Smooth muscle cell (in vitro differentiated cells): ENCODE results near the gene EOGT. TPM values are rescaled to one million over a fixed set of nuclear protein-coding genes. Genes with fewer than 3 reads are reported as not detected.

Experiments
- DNase-seq: peaks from one replicate; lab custom pipeline; 2025; ENCODE audit not compliant: unreplicated experiment; lab: John Stamatoyannopoulos, UW
- H2AFZ ChIP-seq: fragments of 200-600 bp; sonication (generic); 2 replicates; pipeline ENCODE4 v1.6.0; 2016; ENCODE audit warnings: antibody characterized with exemption, low read depth, mild to moderate bottlenecking
- H3F3A ChIP-seq: fragments of 200-600 bp; sonication (generic); 2 replicates; pipeline ENCODE4 v1.6.0; 2017; ENCODE audit warnings: antibody characterized with exemption, low read depth
- H3K27ac ChIP-seq: fragments of 200-600 bp; sonication (generic); 2 replicates; pipeline ENCODE4 v1.5.1; 2016; ENCODE audit warnings: low read depth, mild to moderate bottlenecking
- H3K27me3 ChIP-seq: fragments of 200-600 bp; sonication (generic); 2 replicates; pipeline ENCODE4 v1.6.1; 2016; ENCODE audit warnings: low read depth, mild to moderate bottlenecking
- H3K36me3 ChIP-seq: fragments of 200-600 bp; sonication (generic); 2 replicates; pipeline ENCODE4 v1.5.1; 2016; ENCODE audit warnings: low read depth
- H3K4me1 ChIP-seq: fragments of 200-600 bp; sonication (generic); 2 replicates; pipeline ENCODE4 v1.5.1; 2016; ENCODE audit warnings: low read depth
- H3K4me2 ChIP-seq: fragments of 200-600 bp; sonication (generic); 2 replicates; pipeline ENCODE4 v1.6.0; 2016; ENCODE audit warnings: mild to moderate bottlenecking
- H3K4me3 ChIP-seq: fragments of 200-600 bp; sonication (generic); 2 replicates; pipeline ENCODE4 v1.5.1; 2016; ENCODE audit warnings: mild to moderate bottlenecking
- H3K79me2 ChIP-seq: fragments of 200-600 bp; sonication (generic); 2 replicates; pipeline ENCODE4 v1.6.0; 2016; ENCODE audit warnings: low read depth, mild to moderate bottlenecking
- H3K9ac ChIP-seq: fragments of 200-600 bp; sonication (generic); 2 replicates; pipeline ENCODE4 v1.6.0; 2016; ENCODE audit warnings: low read depth
- H3K9me3 ChIP-seq: fragments of 200-600 bp; sonication (generic); replicated peaks from 2 replicates; pipeline ENCODE4 v1.5.1; 2016; ENCODE audit warnings: low read depth
- H4K20me1 ChIP-seq: fragments of 200-600 bp; sonication (generic); 2 replicates; pipeline ENCODE4 v1.6.0; 2016; ENCODE audit warnings: low read depth
- CTCF ChIP-seq: fragments of 200-600 bp; sonication (generic); IDR thresholded peaks from 2 replicates; pipeline ENCODE4 v1.5.1; 2017; ENCODE audit warnings: borderline replicate concordance, mild to moderate bottlenecking, antibody characterized with exemption; ENCODE audit not compliant: insufficient read depth, poor library complexity, severe bottlenecking
- WGBS: methylation state at CpG from one replicate; pipeline ENCODE4 v1.1.7; 2016; ENCODE audit warnings: low lambda C conversion rate; 5-methylcytosine and 5-hydroxymethylcytosine counted together
- polyA plus RNA-seq: library from polyadenylated mRNA; unstranded; fragments of >200 nt; fragmentation: Nextera tagmentation; extraction: Ambion mirVana; gene quantifications from 2 replicates; pipeline ENCODE4 v1.2.1, GENCODE V29; 2016
- total RNA-seq: library from RNA; depleted of rRNA; stranded (reverse); fragments of >200 nt; gene quantifications from 2 replicates; pipeline ENCODE4 v1.2.3, GENCODE V29; 2014

The EOGT gene
- total and polyA plus RNA-seq, 2 experiments from 2014 or later: 21.2 to 30.6 TPM

GRCh38 chr3:68977486-68978167, 35.9 kb downstream of the EOGT start:
- TF ChIP-seq CTCF: no peak
- 70% methylated on average over 8 of the region's 8 CpGs for WGBS
- peaks cover 28% of the 10 kb centered on the region for H3K36me3 ChIP-seq

GRCh38 chr3:68974711-68975110, 38.8 kb downstream of the EOGT start:
- TF ChIP-seq CTCF: no peak
- no peak overlapping the region for H2AFZ ChIP-seq
- no peak overlapping the region for H3K9ac ChIP-seq
- H3K27me3 ChIP-seq: peaks cover 8% of the 10 kb centered on the region
- no peaks in the 10 kb centered on the region for H4K20me1 ChIP-seq
- H3K27ac ChIP-seq: no peak overlapping the region
- no peak overlapping the region for H3K4me3 ChIP-seq
- H3K4me1 ChIP-seq: no peaks in the 10 kb centered on the region
- no peaks in the 10 kb centered on the region for H3K9me3 ChIP-seq
- no peaks in the 10 kb centered on the region for H3K79me2 ChIP-seq
- H3K4me2 ChIP-seq: no peak overlapping the region
- 93% methylated on average over 5 of the region's 5 CpGs for WGBS
- H3F3A ChIP-seq: no peaks in the 10 kb centered on the region
- DNase-seq: no peak
- peaks cover 11% of the 10 kb centered on the region for H3K36me3 ChIP-seq

More at GRCh38 chr3:68977486-68978167, 35.9 kb downstream of the EOGT start:
- H3K27ac ChIP-seq: no peak overlapping the region
- H3K9me3 ChIP-seq: no peaks in the 10 kb centered on the region
- H3K9ac ChIP-seq: no peak overlapping the region
- H3K4me3 ChIP-seq: no peak overlapping the region
- no peaks in the 10 kb centered on the region for H4K20me1 ChIP-seq
- no peaks in the 10 kb centered on the region for H3K79me2 ChIP-seq
- no peaks in the 10 kb centered on the region for H3K4me1 ChIP-seq
- H3K4me2 ChIP-seq: no peak overlapping the region
- H3F3A ChIP-seq: no peaks in the 10 kb centered on the region
- H2AFZ ChIP-seq: no peak overlapping the region
- H3K27me3 ChIP-seq: no peaks in the 10 kb centered on the region
- no peak for DNase-seq

- no peaks in the 10 kb centered on the region for H3K4me1 ChIP-seq
- no peak overlapping the region for H3K27ac ChIP-seq
- H2AFZ ChIP-seq: no peak overlapping the region
- no peaks in the 10 kb centered on the region for H3K9me3 ChIP-seq
- H3F3A ChIP-seq: no peaks in the 10 kb centered on the region
- 79% methylated on average over 7 of the region's 7 CpGs for WGBS
- no peaks in the 10 kb centered on the region for H3K79me2 ChIP-seq
- TF ChIP-seq CTCF: no peak
- H3K36me3 ChIP-seq: peaks cover 5% of the 10 kb centered on the region
- H4K20me1 ChIP-seq: no peaks in the 10 kb centered on the region
- no peak overlapping the region for H3K4me3 ChIP-seq
- no peak overlapping the region for H3K9ac ChIP-seq
- no peak for DNase-seq
- no peak overlapping the region for H3K4me2 ChIP-seq
- peaks cover 19% of the 10 kb centered on the region for H3K27me3 ChIP-seq
These were observed 39.8 kb downstream of the EOGT start for GRCh38 chr3:68973639-68974038.
